Superior temporal gyrus (tissue), 1 donor: ENCODE measurements around the gene APEH.
A peak's percentile ranks its signal among the peaks of the same experiment; 100 is the strongest.

Experiments
- DNase-seq: peaks from one replicate; pipeline ENCODE4 v3.0.0-alpha.2; 2016; ENCODE audit errors: extremely low spot score

Gene APEH

DNA sequence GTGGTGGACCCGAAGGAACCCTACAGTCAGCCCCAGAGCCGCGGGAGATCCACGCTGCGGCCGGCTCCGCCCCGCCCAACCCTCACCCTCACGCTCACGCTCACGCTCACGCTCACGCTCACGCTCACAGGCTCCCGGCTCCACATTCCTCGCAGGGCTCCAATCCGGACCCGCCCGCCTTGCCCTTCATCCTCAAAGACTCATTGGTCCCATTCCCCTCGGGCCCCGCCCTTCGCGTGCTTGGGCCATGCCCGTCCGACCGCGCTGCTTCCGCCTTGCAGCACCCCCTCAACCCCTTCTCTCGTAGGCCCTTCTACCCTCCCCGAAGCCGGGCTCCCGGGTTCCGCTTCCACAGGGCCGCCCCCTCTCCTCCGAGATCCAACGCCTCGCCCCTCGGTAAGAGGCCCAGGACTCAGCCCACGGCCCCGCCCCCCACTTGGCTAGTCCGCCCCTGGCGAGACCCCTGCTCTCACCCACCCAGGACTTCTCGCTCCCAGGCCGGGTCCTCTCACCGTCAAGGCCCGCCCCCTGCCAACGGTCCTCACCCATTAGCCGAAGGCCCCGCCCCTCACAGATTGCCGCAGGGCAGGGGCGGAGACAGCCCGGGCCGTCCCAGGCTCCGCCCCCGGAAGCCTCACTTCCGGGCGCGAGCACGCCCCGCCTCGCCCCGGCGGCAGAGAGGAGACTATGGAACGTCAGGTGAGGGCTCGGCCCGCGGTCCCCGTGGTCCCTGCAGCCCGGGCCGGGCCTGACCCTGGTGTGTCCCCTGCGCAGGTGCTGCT lies at the start of gene APEH:
Gene APEH, plus strand, starts transcription at position 637 of the 782 bp plus-strand sequence. Its CDS starts 51 bp downstream, at position 688.
- DNase-seq, result peak; percentile 86

GRCh38 chr3:49625071-49625470 lies 49.1 kb upstream of the APEH start:
- DNase-seq, result no peak

GRCh38 chr3:49626101-49626581 lies 48.0 kb upstream of the APEH start:
- DNase-seq, result peak; percentile 59

DNA sequence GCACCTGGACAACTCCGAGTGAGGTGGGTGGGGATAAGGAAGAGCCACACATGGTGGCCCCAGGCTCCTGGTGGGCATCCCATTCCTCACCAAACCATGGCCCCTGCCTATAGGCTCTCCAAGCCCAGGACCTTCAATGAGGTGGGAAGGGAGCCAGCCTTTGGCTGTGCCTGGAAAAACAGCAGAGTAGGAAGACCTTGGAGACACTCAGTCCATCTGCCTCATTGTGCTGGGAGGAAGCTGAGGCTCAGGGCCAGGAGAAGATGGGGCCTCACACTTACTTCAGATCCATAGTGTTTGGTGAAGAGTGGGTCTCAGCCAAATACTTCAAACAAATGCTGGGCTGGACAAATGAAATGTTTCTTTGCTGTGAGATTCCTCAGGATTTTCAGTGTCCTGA lies 47.4 kb upstream of the APEH start:
- DNase-seq, result peak; percentile 41

GRCh38 chr3:49627634-49628033 lies 46.5 kb upstream of the APEH start:
- DNase-seq, result no peak

GRCh38 chr3:49628249-49628648 lies 45.9 kb upstream of the APEH start:
- DNase-seq, result peak; percentile 8

DNA sequence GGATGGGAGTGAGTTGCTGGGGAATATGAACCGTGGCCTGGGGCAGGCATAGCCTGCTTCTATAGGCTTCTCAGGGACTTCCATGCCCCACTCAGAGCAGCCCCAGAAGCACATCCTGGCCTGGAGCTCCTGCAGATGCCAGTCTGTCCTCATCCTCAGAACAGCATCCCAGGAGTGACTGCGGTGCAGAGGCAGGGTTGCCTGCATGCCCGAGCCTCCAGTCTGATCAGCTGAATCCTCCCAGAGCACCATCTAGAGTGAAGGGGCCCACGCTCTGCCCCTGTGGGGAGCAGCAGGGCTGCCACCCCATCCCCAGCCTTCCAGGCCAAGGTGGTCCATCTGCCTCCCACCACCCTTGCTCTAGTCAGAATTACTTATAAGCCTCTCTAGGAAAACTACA lies 44.7 kb upstream of the APEH start:
- no peak for DNase-seq

- DNase-seq, result peak; percentile 48
Observed at GRCh38 chr3:49629866-49630265, 44.3 kb upstream of the APEH start.

- DNase-seq, result no peak
Observed at GRCh38 chr3:49630784-49631183, 43.4 kb upstream of the APEH start.

DNA sequence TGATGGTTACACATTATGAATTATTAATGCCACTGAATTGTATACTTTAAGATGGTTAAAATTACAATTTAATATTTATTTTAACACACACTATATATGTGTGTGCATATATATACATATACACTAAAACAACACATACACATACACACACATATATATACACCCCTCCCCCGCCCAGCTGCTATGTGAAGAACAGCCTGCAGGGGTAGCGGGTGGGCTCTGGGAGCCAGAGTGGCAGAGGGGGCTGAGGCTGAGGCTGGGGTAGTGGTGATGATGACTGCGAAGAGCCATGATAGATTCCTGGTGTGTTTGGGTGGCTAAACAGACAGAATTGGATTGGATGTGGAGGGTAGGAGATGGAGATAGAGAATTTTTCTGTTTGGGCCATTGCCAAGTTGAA lies 39.4 kb upstream of the APEH start:
- DNase-seq, result no peak

GRCh38 chr3:49636883-49637609 lies 37.1 kb upstream of the APEH start:
- DNase-seq, result peak; percentile 51

GRCh38 chr3:49638445-49638844 lies 35.7 kb upstream of the APEH start:
- DNase-seq, result peak; percentile 72

- no peak for DNase-seq
Observed at GRCh38 chr3:49639551-49639950, 34.6 kb upstream of the APEH start.

- no peak for DNase-seq
Observed at GRCh38 chr3:49641292-49641691, 32.9 kb upstream of the APEH start.

GRCh38 chr3:49641921-49642707 lies 32.0 kb upstream of the APEH start:
- no peak for DNase-seq

DNA sequence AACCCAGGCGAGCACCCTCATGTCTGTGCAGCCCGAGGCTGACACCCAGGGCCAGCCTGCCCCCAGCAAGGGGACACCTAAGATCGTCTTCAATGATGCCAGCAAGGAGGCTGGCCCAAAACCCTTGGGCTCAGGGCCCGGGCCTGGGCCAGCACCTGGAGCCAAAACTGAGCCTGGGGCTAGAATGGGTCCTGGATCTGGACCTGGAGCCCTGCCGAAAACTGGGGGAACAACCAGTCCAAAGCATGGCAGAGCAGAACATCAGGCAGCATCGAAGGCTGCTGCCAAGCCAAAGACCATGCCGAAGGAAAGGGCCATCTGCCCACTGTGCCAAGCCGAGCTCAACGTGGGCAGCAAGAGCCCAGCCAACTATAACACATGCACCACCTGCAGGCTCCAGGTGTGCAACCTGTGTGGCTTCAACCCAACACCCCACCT lies 31.4 kb upstream of the APEH start:
- DNase-seq, result no peak

- DNase-seq, result no peak
Observed at GRCh38 chr3:49644684-49645083, 29.5 kb upstream of the APEH start.

GRCh38 chr3:49646236-49646635 lies 27.9 kb upstream of the APEH start:
- no peak for DNase-seq

DNA sequence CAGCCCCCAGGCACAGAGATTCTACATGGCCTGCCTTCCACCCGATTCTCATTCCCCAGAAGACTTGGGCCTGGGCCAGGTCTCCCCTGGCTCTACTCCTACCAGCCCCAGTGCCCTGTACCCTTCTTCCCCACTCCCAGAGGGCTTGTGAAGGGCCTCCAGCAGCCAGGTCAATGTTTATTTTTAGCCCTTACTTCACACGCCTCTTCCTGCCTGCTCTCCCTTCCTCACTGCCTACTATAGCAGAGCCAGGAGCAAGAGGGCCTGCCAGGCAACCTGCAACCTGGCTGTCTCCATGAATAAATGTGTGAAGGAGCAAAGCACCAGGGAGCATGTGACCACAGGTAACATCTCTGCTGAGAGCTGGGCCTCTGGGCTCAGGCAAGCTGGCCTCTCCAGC lies 26.4 kb upstream of the APEH start:
- DNase-seq, result no peak

GRCh38 chr3:49648354-49649019 lies 25.7 kb upstream of the APEH start:
- DNase-seq, result no peak

GRCh38 chr3:49649576-49649975 lies 24.6 kb upstream of the APEH start:
- no peak for DNase-seq

DNA sequence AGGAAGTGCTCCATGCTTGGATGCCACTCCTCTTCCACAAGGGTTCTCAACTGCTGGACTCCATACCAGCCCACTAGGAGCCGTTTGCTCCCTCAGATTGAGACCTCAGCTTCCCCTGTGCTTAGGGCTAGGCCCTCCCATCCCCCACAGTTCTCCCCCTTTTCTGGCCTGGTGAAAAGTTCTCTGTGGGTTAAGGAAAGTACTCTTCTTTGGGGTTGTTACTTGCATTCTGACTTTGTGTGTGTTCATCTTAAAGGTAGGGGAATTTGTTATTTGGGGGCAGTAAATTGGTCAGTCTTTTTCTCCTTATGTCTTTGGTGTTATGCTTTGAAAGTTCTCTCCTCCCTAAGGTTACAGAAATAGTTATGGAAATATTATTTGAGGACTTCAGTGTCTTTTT lies 24.0 kb upstream of the APEH start:
- DNase-seq, result no peak
